Thoracic aorta (tissue), 2 donors: ENCODE measurements around the gene CEP112. TPM values are rescaled to one million over a fixed set of nuclear protein-coding genes. Genes with fewer than 3 reads are reported as not detected.

ENCODE experiments used
- ATAC-seq: fragments of 150-250 bp; one replicate; pipeline ENCODE4 v1.8.0; 2017; ENCODE audit warnings: low read depth; ENCODE audit not compliant: insufficient number of reproducible peaks, low FRiP score
- DNase-seq: peaks from one replicate; pipeline ENCODE4 v3.0.0-alpha.2; 2020; ENCODE audit warnings: low spot score
- H3K27ac ChIP-seq, 2 donors: fragments of 200-600 bp; sonication (generic); 1 replicate in 1 of 2; 2 replicates in 1 of 2; pipeline ENCODE4 v1.5.1; 2016; ENCODE audit warnings: mild to moderate bottlenecking in 2 of 2, moderate library complexity in 2 of 2
- H3K27me3 ChIP-seq: fragments of 200-600 bp; sonication (generic); replicated peaks from 2 replicates; pipeline ENCODE4 v1.6.0; 2016; ENCODE audit warnings: mild to moderate bottlenecking; ENCODE audit not compliant: insufficient read depth
- H3K36me3 ChIP-seq: fragments of 200-600 bp; sonication (generic); one replicate; pipeline ENCODE4 v1.5.1; 2016
- H3K4me1 ChIP-seq, 2 donors: fragments of 200-600 bp; sonication (generic); 1 replicate in 1 of 2; 2 replicates in 1 of 2; pipeline versions ENCODE4 v1.5.1 to v1.6.0; 2016; ENCODE audit warnings: low read depth in 2 of 2, mild to moderate bottlenecking in 1 of 2; ENCODE audit not compliant: control insufficient read depth in 1 of 2
- H3K4me3 ChIP-seq: fragments of 200-600 bp; sonication (generic); 2 replicates; pipeline ENCODE4 v1.5.1; 2016; ENCODE audit warnings: mild to moderate bottlenecking
- H3K9me3 ChIP-seq: fragments of 200-600 bp; sonication (generic); 2 replicates; pipeline ENCODE4 v1.5.1; 2016
- total RNA-seq, 2 donors: library from RNA; depleted of rRNA; stranded (reverse); fragments of >200 nt; gene quantifications; one replicate each; pipeline versions ENCODE4 v1.1.0 to v1.2.3, GENCODE V29; 2016
- TF ChIP-seq, protein P1 (sequence below): fragments of 200-600 bp; sonication (generic); IDR thresholded peaks from one replicate; pipeline ENCODE4 v1.5.1; 2019; ENCODE audit warnings: antibody characterized with exemption

Gene CEP112
- total RNA-seq, 2 donors from 2014 or later = 13.4 to 19.0 TPM

- no peaks in the 10 kb centered on the region for H3K36me3 ChIP-seq
- no peaks in the 10 kb centered on the region for H3K27me3 ChIP-seq
- TF ChIP-seq, protein P1, sequence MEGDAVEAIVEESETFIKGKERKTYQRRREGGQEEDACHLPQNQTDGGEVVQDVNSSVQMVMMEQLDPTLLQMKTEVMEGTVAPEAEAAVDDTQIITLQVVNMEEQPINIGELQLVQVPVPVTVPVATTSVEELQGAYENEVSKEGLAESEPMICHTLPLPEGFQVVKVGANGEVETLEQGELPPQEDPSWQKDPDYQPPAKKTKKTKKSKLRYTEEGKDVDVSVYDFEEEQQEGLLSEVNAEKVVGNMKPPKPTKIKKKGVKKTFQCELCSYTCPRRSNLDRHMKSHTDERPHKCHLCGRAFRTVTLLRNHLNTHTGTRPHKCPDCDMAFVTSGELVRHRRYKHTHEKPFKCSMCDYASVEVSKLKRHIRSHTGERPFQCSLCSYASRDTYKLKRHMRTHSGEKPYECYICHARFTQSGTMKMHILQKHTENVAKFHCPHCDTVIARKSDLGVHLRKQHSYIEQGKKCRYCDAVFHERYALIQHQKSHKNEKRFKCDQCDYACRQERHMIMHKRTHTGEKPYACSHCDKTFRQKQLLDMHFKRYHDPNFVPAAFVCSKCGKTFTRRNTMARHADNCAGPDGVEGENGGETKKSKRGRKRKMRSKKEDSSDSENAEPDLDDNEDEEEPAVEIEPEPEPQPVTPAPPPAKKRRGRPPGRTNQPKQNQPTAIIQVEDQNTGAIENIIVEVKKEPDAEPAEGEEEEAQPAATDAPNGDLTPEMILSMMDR = no peak
Measured at GRCh38 chr17:65855675-65856074, 336.3 kb downstream of the CEP112 start.

DNA sequence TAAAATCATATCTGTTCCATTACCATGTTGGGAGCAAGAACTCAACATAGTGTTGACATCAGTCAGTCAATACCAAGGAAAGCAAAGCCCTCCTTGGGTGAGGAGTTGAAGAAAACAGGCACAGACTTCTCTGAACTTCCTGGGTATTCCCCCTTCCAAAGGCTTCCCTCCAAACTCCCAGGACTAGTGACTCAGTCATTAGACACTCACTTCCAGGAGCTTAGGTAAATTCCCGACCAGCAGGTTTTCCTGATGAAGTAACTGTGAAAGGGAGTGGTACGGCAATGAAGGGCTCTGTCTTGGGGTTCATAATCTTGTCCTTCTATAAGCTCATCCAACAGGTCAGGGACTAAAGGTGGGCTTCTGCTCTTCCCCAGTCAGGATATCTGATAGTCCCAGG, 336.7 kb downstream of the CEP112 start:
- Histone ChIP-seq H3K9me3 (no peaks in the 10 kb centered on the region), H3K4me1 (no peaks in the 10 kb centered on the region), H3K4me3 (no peak overlapping the region), H3K27me3 (no peaks in the 10 kb centered on the region), H3K36me3 (no peaks in the 10 kb centered on the region), H3K27ac (no peak overlapping the region)
- TF ChIP-seq, protein P1 = no peak
- no peak for DNase-seq
- no peak for ATAC-seq

More at GRCh38 chr17:65855675-65856074, 336.3 kb downstream of the CEP112 start:
- DNase-seq (no peak), ATAC-seq (no peak)
- no peak overlapping the region for H3K27ac ChIP-seq
- no peaks in the 10 kb centered on the region for H3K9me3 ChIP-seq
- H3K4me3 ChIP-seq = no peak overlapping the region
- H3K4me1 ChIP-seq = no peaks in the 10 kb centered on the region

DNA sequence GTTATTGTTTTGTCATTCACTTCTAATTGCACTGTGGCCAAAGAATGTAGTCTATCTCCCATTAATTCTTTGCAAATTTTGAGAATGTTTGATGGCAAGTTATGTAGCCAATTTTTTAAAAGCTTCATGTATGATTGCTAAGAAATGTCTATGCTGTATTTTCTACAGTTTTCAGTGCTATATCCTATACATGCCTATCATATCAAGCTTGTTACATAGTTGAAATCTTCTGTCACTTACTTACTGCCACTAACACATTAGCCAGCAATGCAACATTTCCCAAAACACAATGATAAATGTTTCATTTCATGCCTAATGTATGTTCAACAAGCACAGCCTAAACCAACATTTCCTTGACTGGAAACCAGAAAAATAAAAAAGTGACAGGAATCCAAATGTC, 338.1 kb downstream of the CEP112 start:
- Histone ChIP-seq H3K4me1 (no peaks in the 10 kb centered on the region), H3K36me3 (no peaks in the 10 kb centered on the region), H3K27ac (no peak overlapping the region), H3K9me3 (no peaks in the 10 kb centered on the region), H3K4me3 (no peak overlapping the region), H3K27me3 (no peaks in the 10 kb centered on the region)
- DNase-seq = no peak
- TF ChIP-seq, protein P1 = no peak
- no peak for ATAC-seq

- no peaks in the 10 kb centered on the region for H3K27me3 ChIP-seq
- H3K4me3 ChIP-seq = no peak overlapping the region
- no peak overlapping the region for H3K27ac ChIP-seq
- H3K4me1 ChIP-seq = no peaks in the 10 kb centered on the region
- TF ChIP-seq, protein P1 = no peak
- H3K36me3 ChIP-seq = no peaks in the 10 kb centered on the region
- no peaks in the 10 kb centered on the region for H3K9me3 ChIP-seq
- DNase-seq (no peak), ATAC-seq (no peak)
Measured at GRCh38 chr17:65852911-65853310, 339.0 kb downstream of the CEP112 start.

- no peaks in the 10 kb centered on the region for H3K27me3 ChIP-seq
- no peaks in the 10 kb centered on the region for H3K36me3 ChIP-seq
- no peak overlapping the region for H3K4me3 ChIP-seq
- TF ChIP-seq, protein P1 = no peak
- H3K9me3 ChIP-seq = no peaks in the 10 kb centered on the region
- H3K27ac ChIP-seq = no peak overlapping the region
- DNase-seq = no peak
- no peak for ATAC-seq
- H3K4me1 ChIP-seq = no peaks in the 10 kb centered on the region
Measured at GRCh38 chr17:65851965-65852736, 339.8 kb downstream of the CEP112 start.
